ENCODE results near the gene QRICH2. TPM values are rescaled to one million over a fixed set of nuclear protein-coding genes. Genes with fewer than 3 reads are reported as not detected.
A peak's percentile ranks its signal among the peaks of the same experiment; 100 is the strongest.

QRICH2 gene
- total and polyA plus RNA-seq, 9 of the 15 experiments (the other 6 are each of a cell fraction or from before 2014, with no cell fraction given), result 0.03 to 1.6 (median 0.81) TPM

DNA sequence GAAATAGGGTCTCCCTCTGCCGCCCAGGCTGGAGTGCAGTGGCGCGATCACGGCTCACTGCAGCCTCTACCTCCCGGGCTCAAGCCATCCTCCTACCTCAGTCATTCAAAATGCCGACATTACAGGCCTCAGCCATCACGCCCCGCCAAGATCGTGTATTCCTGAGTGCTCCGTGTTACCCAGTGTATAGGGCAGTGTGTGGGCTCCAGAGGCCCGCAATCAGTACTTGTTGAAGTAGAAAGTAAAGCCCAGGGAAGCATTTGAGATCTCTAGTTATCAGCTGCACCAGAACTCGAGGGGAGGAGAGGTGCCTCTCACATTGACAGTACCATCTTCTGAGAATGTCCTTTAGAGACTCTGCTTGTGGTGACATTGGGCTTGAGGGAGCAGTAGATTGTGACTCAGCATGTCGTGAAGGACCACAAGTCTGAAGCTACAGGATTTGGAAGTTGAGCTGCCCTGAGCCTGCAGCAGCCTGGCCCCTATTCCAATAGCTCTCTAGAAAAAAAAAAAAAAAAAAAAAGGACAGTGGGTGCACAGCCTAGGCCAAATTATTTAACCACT, 46.8 kb upstream of the QRICH2 start (continued):
- TF ChIP-seq, protein P1, sequence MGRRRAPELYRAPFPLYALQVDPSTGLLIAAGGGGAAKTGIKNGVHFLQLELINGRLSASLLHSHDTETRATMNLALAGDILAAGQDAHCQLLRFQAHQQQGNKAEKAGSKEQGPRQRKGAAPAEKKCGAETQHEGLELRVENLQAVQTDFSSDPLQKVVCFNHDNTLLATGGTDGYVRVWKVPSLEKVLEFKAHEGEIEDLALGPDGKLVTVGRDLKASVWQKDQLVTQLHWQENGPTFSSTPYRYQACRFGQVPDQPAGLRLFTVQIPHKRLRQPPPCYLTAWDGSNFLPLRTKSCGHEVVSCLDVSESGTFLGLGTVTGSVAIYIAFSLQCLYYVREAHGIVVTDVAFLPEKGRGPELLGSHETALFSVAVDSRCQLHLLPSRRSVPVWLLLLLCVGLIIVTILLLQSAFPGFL (CRISPR knock-in tag; IDR thresholded peaks at IDR 0.05), result no peak
- TF ChIP-seq NFYB (IDR thresholded peaks at IDR 0.05; ENCODE audit: extremely low read depth, insufficient read length) (no peak), SUPT5H (IDR thresholded peaks at IDR 0.05) (no peak), ZNF140 (CRISPR knock-in tag; IDR thresholded peaks at IDR 0.05) (no peak), GABPA (tag; conservative IDR thresholded peaks at IDR 0.05; ENCODE audit: low read depth) (no peak), SRSF9 (IDR thresholded peaks at IDR 0.05; ENCODE audit: borderline replicate concordance, low read depth, low read length) (no peak), ETV5 (CRISPR knock-in tag; IDR thresholded peaks at IDR 0.05; ENCODE audit: low read depth) (no peak), ZNF695 (CRISPR knock-in tag; IDR thresholded peaks at IDR 0.05) (no peak), POLR2A (conservative IDR thresholded peaks at IDR 0.05) (no peak), ILK (tag; IDR thresholded peaks at IDR 0.05; ENCODE audit: borderline replicate concordance, low read depth) (no peak), ZNF778 (CRISPR knock-in tag; IDR thresholded peaks at IDR 0.05) (no peak), CBX8 (IDR thresholded peaks at IDR 0.05; ENCODE audit: borderline replicate concordance, extremely low read depth, low read depth, low read length, poor library complexity, severe bottlenecking) (no peak), THRAP3 (IDR thresholded peaks at IDR 0.05; ENCODE audit: borderline replicate concordance) (no peak), BACH1 (tag; IDR thresholded peaks at IDR 0.05) (peak; percentile 81; the same call in 1 of the 2 replicates), ZNF212 (CRISPR knock-in tag; IDR thresholded peaks at IDR 0.05) (no peak), SMARCA4 (IDR thresholded peaks at IDR 0.05) (peak; percentile 89), ZNF384 (IDR thresholded peaks at IDR 0.05; ENCODE audit: low read depth, low read length) (peak; percentile 79), HIVEP1 (CRISPR knock-in tag; IDR thresholded peaks at IDR 0.05) (no peak), MYNN (IDR thresholded peaks at IDR 0.05) (peak; percentile 85), MYNN (CRISPR knock-in tag; IDR thresholded peaks at IDR 0.05) (no peak), HEY1 (CRISPR knock-in tag; IDR thresholded peaks at IDR 0.05; ENCODE audit: borderline replicate concordance) (no peak), NFRKB (IDR thresholded peaks at IDR 0.05; ENCODE audit: low read depth) (peak; percentile 55; the same call in 1 of the 2 replicates), BRD9 (IDR thresholded peaks at IDR 0.05; ENCODE audit: low read depth, partially characterized antibody) (peak; percentile 26), TCF7 (IDR thresholded peaks at IDR 0.05; ENCODE audit: borderline replicate concordance) (no peak), ZNF197 (CRISPR knock-in tag; IDR thresholded peaks at IDR 0.05; ENCODE audit: low read depth) (no peak), NUFIP1 (IDR thresholded peaks at IDR 0.05; ENCODE audit: partially characterized antibody) (no peak), TARDBP (IDR thresholded peaks at IDR 0.05) (no peak), SMARCB1 (IDR thresholded peaks at IDR 0.05; ENCODE audit: insufficient read length, low read depth) (no peak), PHF21A (IDR thresholded peaks at IDR 0.05; ENCODE audit: borderline replicate concordance, low read depth) (no peak), SMARCE1 (IDR thresholded peaks at IDR 0.05) (peak; percentile 84), ZNF717 (CRISPR knock-in tag; IDR thresholded peaks at IDR 0.05) (no peak)
- TF ChIP-seq, protein P2, sequence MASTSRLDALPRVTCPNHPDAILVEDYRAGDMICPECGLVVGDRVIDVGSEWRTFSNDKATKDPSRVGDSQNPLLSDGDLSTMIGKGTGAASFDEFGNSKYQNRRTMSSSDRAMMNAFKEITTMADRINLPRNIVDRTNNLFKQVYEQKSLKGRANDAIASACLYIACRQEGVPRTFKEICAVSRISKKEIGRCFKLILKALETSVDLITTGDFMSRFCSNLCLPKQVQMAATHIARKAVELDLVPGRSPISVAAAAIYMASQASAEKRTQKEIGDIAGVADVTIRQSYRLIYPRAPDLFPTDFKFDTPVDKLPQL (IDR thresholded peaks at IDR 0.05; ENCODE audit: extremely low read depth, insufficient read length), result no peak
- TF ChIP-seq, protein P3, sequence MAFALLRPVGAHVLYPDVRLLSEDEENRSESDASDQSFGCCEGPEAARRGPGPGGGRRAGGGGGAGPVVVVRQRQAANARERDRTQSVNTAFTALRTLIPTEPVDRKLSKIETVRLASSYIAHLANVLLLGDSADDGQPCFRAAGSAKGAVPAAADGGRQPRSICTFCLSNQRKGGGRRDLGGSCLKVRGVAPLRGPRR (CRISPR knock-in tag; IDR thresholded peaks at IDR 0.05), result no peak

Data from K562 (cell line).